ENCODE measurements around the gene SLC34A1.

Gene SLC34A1

GRCh38 chr5:177425801-177426565 is 41.7 kb downstream of the SLC34A1 start:
- Histone ChIP-seq H3F3A (ENCODE audit: insufficient read depth, low read length) (no peaks in the 10 kb centered on the region), H3K4me3 (ENCODE audit: low read depth, low read length, poor library complexity, severe bottlenecking) (peak overlapping the region; percentile 63), H2AFZ (ENCODE audit: low read length) (peak overlapping the region; percentile 23; the same call in 1 of the 2 replicates)

DNA sequence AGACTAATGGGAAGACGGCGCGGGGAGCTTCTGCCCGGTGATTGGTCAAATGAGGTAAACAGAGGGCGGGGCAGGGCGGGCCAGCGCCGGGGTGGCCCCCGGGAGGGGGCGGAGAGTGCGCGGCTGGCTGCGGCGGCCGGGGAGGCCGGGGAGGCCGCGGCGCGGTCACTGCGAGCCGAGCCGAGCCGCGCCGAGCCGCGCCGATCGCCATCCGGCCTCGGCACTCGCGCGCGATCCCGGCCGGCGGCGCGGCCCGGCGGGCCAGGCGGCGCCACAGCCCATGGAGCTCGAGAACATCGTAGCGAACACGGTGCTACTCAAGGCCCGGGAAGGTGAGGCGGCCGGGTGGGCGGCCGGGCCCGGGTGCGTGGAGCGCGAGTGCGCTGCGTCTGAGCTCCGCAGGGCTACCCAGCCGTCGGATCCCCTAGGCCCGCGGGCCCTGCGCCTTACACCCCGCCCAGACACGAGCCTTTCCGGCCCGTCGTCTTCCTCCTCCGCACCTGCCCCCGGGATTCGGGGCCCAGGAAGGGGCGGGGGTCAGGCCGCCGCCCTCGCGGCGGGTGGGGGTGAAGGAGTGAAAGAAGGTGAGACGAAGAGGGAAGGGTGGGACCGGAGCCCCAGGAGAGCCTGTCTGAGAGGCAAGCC is 42.5 kb downstream of the SLC34A1 start, which contains the start of gene GRK6:
TSS of gene GRK6 (plus strand) at position 111 of the 645 bp plus-strand sequence. CDS start at position 281, 170 bp downstream.
- no peaks in the 10 kb centered on the region for H3K9me2 ChIP-seq (ENCODE audit: low read depth, low read length)
- H3K9ac ChIP-seq (ENCODE audit: low read length) = peak within 1 kb of the TSS; percentile 75
- H3K27ac ChIP-seq (ENCODE audit: low read depth, low read length, poor library complexity, severe bottlenecking) = peak within 1 kb of the TSS; percentile 87
- no peak for TF ChIP-seq EZH2 (IDR thresholded peaks at IDR 0.05; ENCODE audit: borderline replicate concordance, low read length)
- TF ChIP-seq, protein P1, sequence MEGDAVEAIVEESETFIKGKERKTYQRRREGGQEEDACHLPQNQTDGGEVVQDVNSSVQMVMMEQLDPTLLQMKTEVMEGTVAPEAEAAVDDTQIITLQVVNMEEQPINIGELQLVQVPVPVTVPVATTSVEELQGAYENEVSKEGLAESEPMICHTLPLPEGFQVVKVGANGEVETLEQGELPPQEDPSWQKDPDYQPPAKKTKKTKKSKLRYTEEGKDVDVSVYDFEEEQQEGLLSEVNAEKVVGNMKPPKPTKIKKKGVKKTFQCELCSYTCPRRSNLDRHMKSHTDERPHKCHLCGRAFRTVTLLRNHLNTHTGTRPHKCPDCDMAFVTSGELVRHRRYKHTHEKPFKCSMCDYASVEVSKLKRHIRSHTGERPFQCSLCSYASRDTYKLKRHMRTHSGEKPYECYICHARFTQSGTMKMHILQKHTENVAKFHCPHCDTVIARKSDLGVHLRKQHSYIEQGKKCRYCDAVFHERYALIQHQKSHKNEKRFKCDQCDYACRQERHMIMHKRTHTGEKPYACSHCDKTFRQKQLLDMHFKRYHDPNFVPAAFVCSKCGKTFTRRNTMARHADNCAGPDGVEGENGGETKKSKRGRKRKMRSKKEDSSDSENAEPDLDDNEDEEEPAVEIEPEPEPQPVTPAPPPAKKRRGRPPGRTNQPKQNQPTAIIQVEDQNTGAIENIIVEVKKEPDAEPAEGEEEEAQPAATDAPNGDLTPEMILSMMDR (IDR thresholded peaks at IDR 0.05; ENCODE audit: low read length) = no peak
- peaks cover 6% of the 10 kb centered on the region; the same call in 1 of the 2 replicates for H3K36me3 ChIP-seq (ENCODE audit: insufficient read depth, low read length)
- no peaks in the 10 kb centered on the region for H4K20me1 ChIP-seq (ENCODE audit: insufficient read depth, low read length)
- no peaks in the 10 kb centered on the region for H3K27me3 ChIP-seq (ENCODE audit: insufficient read depth, low read length)
- H3K4me1 ChIP-seq (ENCODE audit: insufficient read depth, low read length, severe bottlenecking) = peaks cover 58% of the 10 kb centered on the region
- peak within 1 kb of the TSS; percentile 67 for H3K4me3 ChIP-seq (ENCODE audit: low read depth, low read length, poor library complexity, severe bottlenecking)
- peak within 1 kb of the TSS; percentile 23; the same call in 1 of the 2 replicates for H2AFZ ChIP-seq (ENCODE audit: low read length)
- H3K79me2 ChIP-seq (ENCODE audit: insufficient read depth, low read length) = no peaks in the 10 kb centered on the region
- H3K4me2 ChIP-seq (ENCODE audit: low read length) = peak within 1 kb of the TSS; percentile 80
- no peaks in the 10 kb centered on the region for H3K9me3 ChIP-seq (ENCODE audit: low read length)
- no peaks in the 10 kb centered on the region for H3F3A ChIP-seq (ENCODE audit: insufficient read depth, low read length)

More at GRCh38 chr5:177425801-177426565, 41.7 kb downstream of the SLC34A1 start:
- Histone ChIP-seq H4K20me1 (ENCODE audit: insufficient read depth, low read length) (no peaks in the 10 kb centered on the region), H3K4me2 (ENCODE audit: low read length) (peak overlapping the region; percentile 80), H3K9me3 (ENCODE audit: low read length) (no peaks in the 10 kb centered on the region), H3K27me3 (ENCODE audit: insufficient read depth, low read length) (no peaks in the 10 kb centered on the region), H3K9me2 (ENCODE audit: low read depth, low read length) (no peaks in the 10 kb centered on the region), H3K4me1 (ENCODE audit: insufficient read depth, low read length, severe bottlenecking) (peaks cover 51% of the 10 kb centered on the region), H3K27ac (ENCODE audit: low read depth, low read length, poor library complexity, severe bottlenecking) (peak overlapping the region; percentile 66), H3K9ac (ENCODE audit: low read length) (peak overlapping the region; percentile 67), H3K36me3 (ENCODE audit: insufficient read depth, low read length) (peaks cover 6% of the 10 kb centered on the region; the same call in 1 of the 2 replicates), H3K79me2 (ENCODE audit: insufficient read depth, low read length) (no peaks in the 10 kb centered on the region)
- TF ChIP-seq, protein P1 (IDR thresholded peaks at IDR 0.05; ENCODE audit: low read length) = no peak
- no peak for TF ChIP-seq EZH2 (IDR thresholded peaks at IDR 0.05; ENCODE audit: borderline replicate concordance, low read length)

DNA sequence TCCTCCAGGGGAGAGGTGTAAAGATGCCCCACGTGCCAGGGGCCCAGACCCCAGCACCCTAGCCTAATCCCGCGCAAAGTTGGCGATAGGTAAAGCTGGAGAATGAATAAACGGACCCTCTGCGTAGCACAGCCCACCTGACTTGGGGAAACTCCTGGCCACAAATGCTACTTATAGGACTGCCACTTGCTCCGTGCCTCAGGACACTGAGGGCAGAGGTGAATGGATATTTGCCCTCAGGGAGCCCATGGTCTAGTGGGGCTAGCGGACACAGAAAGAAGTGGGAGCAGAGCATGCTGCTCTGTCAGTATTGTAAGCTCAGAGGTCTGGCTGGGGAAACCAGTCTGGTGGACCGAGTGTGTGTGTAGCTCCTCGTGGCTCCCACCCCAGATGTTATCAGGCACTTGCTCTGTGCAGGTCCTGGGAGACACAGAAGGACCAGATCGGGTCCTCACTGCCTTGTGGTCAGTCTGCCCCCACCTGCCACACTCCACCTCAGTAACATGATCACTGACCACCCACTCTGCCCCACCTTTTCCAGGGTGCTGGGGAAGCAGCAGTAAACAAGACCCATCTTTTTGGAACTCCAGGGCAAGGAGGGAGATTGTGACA is 43.1 kb downstream of the SLC34A1 start:
- H3K79me2 ChIP-seq (ENCODE audit: insufficient read depth, low read length) = no peaks in the 10 kb centered on the region
- peaks cover 64% of the 10 kb centered on the region for H3K4me1 ChIP-seq (ENCODE audit: insufficient read depth, low read length, severe bottlenecking)
- TF ChIP-seq EZH2 (IDR thresholded peaks at IDR 0.05; ENCODE audit: borderline replicate concordance, low read length) = no peak
- TF ChIP-seq, protein P1 (IDR thresholded peaks at IDR 0.05; ENCODE audit: low read length) = no peak
- no peak overlapping the region for H2AFZ ChIP-seq (ENCODE audit: low read length)
- H4K20me1 ChIP-seq (ENCODE audit: insufficient read depth, low read length) = no peaks in the 10 kb centered on the region
- H3K27me3 ChIP-seq (ENCODE audit: insufficient read depth, low read length) = no peaks in the 10 kb centered on the region
- H3K36me3 ChIP-seq (ENCODE audit: insufficient read depth, low read length) = peaks cover 12% of the 10 kb centered on the region
- H3K27ac ChIP-seq (ENCODE audit: low read depth, low read length, poor library complexity, severe bottlenecking) = peak overlapping the region; percentile 87
- H3K9ac ChIP-seq (ENCODE audit: low read length) = peak overlapping the region; percentile 75
- H3K9me3 ChIP-seq (ENCODE audit: low read length) = no peaks in the 10 kb centered on the region
- H3K4me3 ChIP-seq (ENCODE audit: low read depth, low read length, poor library complexity, severe bottlenecking) = peak overlapping the region; percentile 67
- no peaks in the 10 kb centered on the region for H3K9me2 ChIP-seq (ENCODE audit: low read depth, low read length)
- peak overlapping the region; percentile 78 for H3K4me2 ChIP-seq (ENCODE audit: low read length)
- H3F3A ChIP-seq (ENCODE audit: insufficient read depth, low read length) = no peaks in the 10 kb centered on the region

Measured in OCI-LY1 (cell line).